HepG2 (cell line): ENCODE data around the gene CTSZ. TPM values are rescaled to one million over a fixed set of nuclear protein-coding genes. Genes with fewer than 3 reads are reported as not detected.

ENCODE experiments used
- ATF3 ChIP-seq: sonication (generic); formaldehyde crosslinking; IDR thresholded peaks from 2 replicates; pipeline ENCODE4 v1.4.0; 2020; ENCODE audit warnings: missing genetic modification reagents
- HNF1B ChIP-seq: sonication (generic); formaldehyde crosslinking; IDR thresholded peaks from 2 replicates; pipeline ENCODE4 v1.5.1; 2020; ENCODE audit warnings: mild to moderate bottlenecking, moderate library complexity, missing genetic modification reagents
- JUN ChIP-seq: sonication (generic); formaldehyde crosslinking; IDR thresholded peaks from 2 replicates; pipeline ENCODE4 v1.4.0; 2020; ENCODE audit warnings: mild to moderate bottlenecking, missing genetic modification reagents
- JUND ChIP-seq: sonication (generic); formaldehyde crosslinking; IDR thresholded peaks from 2 replicates; pipeline ENCODE4 v1.8.0; 2022; ENCODE audit warnings: mild to moderate bottlenecking, missing genetic modification reagents
- KLF15 ChIP-seq: sonication (generic); formaldehyde crosslinking; IDR thresholded peaks from 2 replicates; pipeline ENCODE4 v1.8.1; 2023; ENCODE audit warnings: borderline replicate concordance, mild to moderate bottlenecking, inconsistent platforms, missing genetic modification reagents, mixed read lengths
- MNT ChIP-seq: fragments of 450-650 bp; IDR thresholded peaks from 2 replicates; pipeline ENCODE4 v1.6.1; 2016
- NFE2L1 ChIP-seq: sonication (generic); formaldehyde crosslinking; IDR thresholded peaks from 2 replicates; pipeline ENCODE4 v1.4.0; 2020; ENCODE audit warnings: missing genetic modification reagents, mild to moderate bottlenecking, borderline replicate concordance
- NFIC ChIP-seq: IDR thresholded peaks from 2 replicates; pipeline ENCODE4 v1.6.1; 2012; ENCODE audit warnings: mild to moderate bottlenecking, low read length, inconsistent platforms
- ONECUT2 ChIP-seq: sonication (generic); formaldehyde crosslinking; IDR thresholded peaks from 2 replicates; pipeline ENCODE4 v1.4.0; 2020; ENCODE audit warnings: missing genetic modification reagents
- RFX3 ChIP-seq: IDR thresholded peaks from 2 replicates; pipeline ENCODE4 v1.6.1; 2016; ENCODE audit warnings: missing biosample characterization, missing genetic modification reagents
- SIX1 ChIP-seq: sonication (generic); formaldehyde crosslinking; IDR thresholded peaks from 2 replicates; pipeline ENCODE4 v1.4.0; 2020; ENCODE audit warnings: missing genetic modification reagents, borderline replicate concordance
- SIX4 ChIP-seq: sonication (generic); formaldehyde crosslinking; IDR thresholded peaks from 2 replicates; pipeline ENCODE4 v1.4.0; 2020; ENCODE audit warnings: missing genetic modification reagents
- SMARCC2 ChIP-seq: fragments of 450-650 bp; IDR thresholded peaks from 2 replicates; pipeline ENCODE4 v1.6.1; 2017; ENCODE audit warnings: antibody characterized with exemption, mild to moderate bottlenecking
- STAG1 ChIP-seq: sonication (generic); formaldehyde crosslinking; IDR thresholded peaks from 2 replicates; pipeline ENCODE4 v1.4.0; 2020; ENCODE audit warnings: missing genetic modification reagents
- THAP8 ChIP-seq: sonication (generic); formaldehyde crosslinking; IDR thresholded peaks from 2 replicates; pipeline ENCODE4 v1.5.1; 2020; ENCODE audit warnings: missing genetic modification reagents, mild to moderate bottlenecking, borderline replicate concordance
- ZBTB10 ChIP-seq: sonication (generic); formaldehyde crosslinking; IDR thresholded peaks from 2 replicates; pipeline ENCODE4 v1.4.0; 2020; ENCODE audit warnings: missing genetic modification reagents, borderline replicate concordance
- ZMYM3 ChIP-seq: sonication (generic); formaldehyde crosslinking; IDR thresholded peaks from 2 replicates; pipeline ENCODE4 v1.5.1; 2020; ENCODE audit warnings: mild to moderate bottlenecking, missing genetic modification reagents
- ZNF232 ChIP-seq: sonication (generic); formaldehyde crosslinking; IDR thresholded peaks from 2 replicates; pipeline ENCODE4 v1.4.0; 2020; ENCODE audit warnings: missing genetic modification reagents, borderline replicate concordance
- ZNF709 ChIP-seq: sonication (generic); formaldehyde crosslinking; IDR thresholded peaks from 2 replicates; pipeline ENCODE4 v1.5.0; 2020; ENCODE audit warnings: mild to moderate bottlenecking, missing genetic modification reagents
- ZNF737 ChIP-seq: sonication (generic); formaldehyde crosslinking; IDR thresholded peaks from 2 replicates; pipeline ENCODE4 v1.5.0; 2020; ENCODE audit warnings: missing genetic modification reagents, mild to moderate bottlenecking, borderline replicate concordance
- ZSCAN9 ChIP-seq: IDR thresholded peaks from 2 replicates; pipeline ENCODE4 v1.6.1; 2016; ENCODE audit warnings: borderline replicate concordance
- polyA plus RNA-seq, 8 experiments: library from polyadenylated mRNA; depleted of rRNA in 3 of 8; stranded (reverse) in 7 of 8; unstranded in 1 of 8; fragments of >200 nt; fragmentation: Illumina TruSeq in 4 of 8; extraction: Trizol in 4 of 8; gene quantifications; 2 replicates each; pipeline versions ENCODE4 v1.2.1 to v1.2.3, GENCODE V29; 2011 to 2016; ENCODE audit warnings: low read depth in 4 of 8, missing spikeins in 1 of 8, mixed read lengths in 1 of 8; ENCODE audit not compliant: insufficient read depth in 1 of 8
- total RNA-seq, 5 experiments: library from RNA; depleted of rRNA; stranded (reverse); fragments of >200 nt; fragmentation: Illumina TruSeq; extraction: Trizol; gene quantifications; 2 replicates each; pipeline ENCODE4 v1.2.3, GENCODE V29; 2016; ENCODE audit warnings: low read depth in 1 of 5

CTSZ gene
- total and polyA plus RNA-seq, 2 of the 13 experiments (the other 11 are each of a cell fraction or from before 2014, with no cell fraction given): 0.33 TPM; not detected in 1

- TF ChIP-seq THAP8 (CRISPR knock-in tag) (no peak), JUND (CRISPR knock-in tag) (0 out of 2 replicates have a peak, but pooled peaks have one; percentile 42), ZBTB10 (CRISPR knock-in tag) (no peak), ATF3 (CRISPR knock-in tag) (no peak), STAG1 (CRISPR knock-in tag) (peak; percentile 29; the same call in 1 of the 2 replicates), KLF15 (CRISPR knock-in tag) (peak; percentile 50; the same call in 1 of the 2 replicates), RFX3 (CRISPR knock-in tag) (no peak), NFE2L1 (no peak), ZNF232 (CRISPR knock-in tag) (no peak), SIX4 (CRISPR knock-in tag) (0 out of 2 replicates have a peak, but pooled peaks have one; percentile 6), ZNF709 (CRISPR knock-in tag) (peak; percentile 74; the same call in 1 of the 2 replicates), MNT (no peak), ZMYM3 (peak; percentile 92), ZNF737 (CRISPR knock-in tag) (0 out of 2 replicates have a peak, but pooled peaks have one; percentile 60), NFIC (no peak; the same call in 1 of the 2 replicates), ONECUT2 (CRISPR knock-in tag) (no peak), JUN (CRISPR knock-in tag) (0 out of 2 replicates have a peak, but pooled peaks have one; percentile 14), SIX1 (CRISPR knock-in tag) (peak; percentile 39; the same call in 1 of the 2 replicates), ZSCAN9 (CRISPR knock-in tag) (no peak), SMARCC2 (no peak), HNF1B (CRISPR knock-in tag) (peak; percentile 75)
Measured at GRCh38 chr20:58980711-58981627, 26.1 kb downstream of the CTSZ start, which contains the start of gene NELFCD (continued).
